GM19023 (cell line): ENCODE data around the gene UNCX.
"Not testable (repeated sequence)": the region's sequence is repeated elsewhere in the genome, so short reads cannot be mapped to it uniquely, and the experiment has no call there.

ENCODE experiments used
- ATAC-seq: cut with Tn5 transposase; IDR thresholded peaks from one replicate; pipeline ENCODE4 v1.9.1; 2021; ENCODE audit warnings: mild to moderate bottlenecking, moderate library complexity; ENCODE audit not compliant: unreplicated experiment

Gene UNCX

DNA sequence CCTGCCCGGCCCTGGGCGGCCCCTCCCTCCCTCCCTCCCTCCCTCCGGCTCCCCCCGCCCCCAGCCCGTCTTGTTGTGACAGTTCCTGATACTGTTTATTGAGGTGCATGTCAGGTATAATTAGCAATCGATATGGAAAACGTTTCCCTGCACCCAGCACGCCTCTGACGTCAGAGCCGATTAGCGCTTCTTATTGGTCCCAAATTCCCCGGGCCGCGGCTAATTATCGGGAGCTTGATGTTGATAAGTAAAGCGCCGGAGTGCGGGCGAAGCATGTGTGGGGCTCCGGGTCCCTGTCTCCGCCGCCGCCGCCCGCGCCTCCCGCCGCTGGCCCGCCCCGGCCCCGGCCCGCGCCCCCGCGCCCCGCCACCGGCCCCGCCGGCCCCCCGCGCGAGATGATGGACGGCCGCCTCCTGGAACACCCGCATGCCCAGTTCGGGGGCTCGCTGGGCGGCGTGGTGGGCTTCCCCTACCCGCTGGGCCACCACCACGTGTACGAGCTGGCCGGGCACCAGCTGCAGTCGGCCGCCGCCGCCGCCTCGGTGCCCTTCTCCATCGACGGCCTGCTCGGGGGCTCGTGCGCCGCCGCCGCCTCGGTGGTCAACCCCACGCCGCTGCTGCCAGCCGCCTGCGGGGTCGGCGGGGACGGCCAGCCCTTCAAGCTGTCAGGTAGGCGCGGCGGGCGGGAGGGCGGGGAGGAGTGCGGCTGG is at the start of gene UNCX:
Gene UNCX (plus strand): TSS at position 250 of the 710 bp plus-strand sequence. CDS start 146 bp downstream, at position 396.
- ATAC-seq = no peak

GRCh38 chr7:1187127-1187526 is 45.5 kb upstream of the UNCX start:
- no peak for ATAC-seq

DNA sequence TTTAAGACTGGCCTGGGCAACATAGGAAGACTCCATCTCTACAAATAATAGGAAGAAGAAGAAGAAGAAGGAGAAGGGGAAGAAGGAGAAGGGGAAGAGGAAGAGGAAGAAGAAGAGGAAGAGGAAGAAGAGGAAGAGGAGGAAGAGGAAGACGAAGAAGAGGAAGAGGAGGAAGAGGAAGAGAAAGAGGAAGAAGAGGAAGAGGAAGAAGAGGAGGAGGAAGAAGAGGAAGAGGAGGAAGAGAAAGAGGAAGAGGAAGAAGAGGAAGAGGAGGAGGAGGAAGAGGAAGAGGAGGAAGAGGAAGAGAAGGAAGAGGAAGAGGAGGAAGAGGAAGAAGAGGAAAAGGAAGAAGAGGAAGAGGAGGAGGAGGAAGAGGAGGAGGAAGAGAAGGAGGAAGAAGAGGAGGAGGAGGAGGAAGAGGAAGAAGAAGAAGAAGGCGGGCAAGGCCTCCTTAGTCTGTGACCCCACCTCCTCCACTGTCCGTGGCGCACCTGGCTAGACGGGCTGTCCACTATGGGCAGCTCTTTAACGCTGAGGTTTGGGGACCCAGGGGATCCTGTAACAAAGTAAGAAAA is 43.9 kb upstream of the UNCX start:
- ATAC-seq = no peak

GRCh38 chr7:1189986-1190772 is 42.5 kb upstream of the UNCX start:
- no peak for ATAC-seq

DNA sequence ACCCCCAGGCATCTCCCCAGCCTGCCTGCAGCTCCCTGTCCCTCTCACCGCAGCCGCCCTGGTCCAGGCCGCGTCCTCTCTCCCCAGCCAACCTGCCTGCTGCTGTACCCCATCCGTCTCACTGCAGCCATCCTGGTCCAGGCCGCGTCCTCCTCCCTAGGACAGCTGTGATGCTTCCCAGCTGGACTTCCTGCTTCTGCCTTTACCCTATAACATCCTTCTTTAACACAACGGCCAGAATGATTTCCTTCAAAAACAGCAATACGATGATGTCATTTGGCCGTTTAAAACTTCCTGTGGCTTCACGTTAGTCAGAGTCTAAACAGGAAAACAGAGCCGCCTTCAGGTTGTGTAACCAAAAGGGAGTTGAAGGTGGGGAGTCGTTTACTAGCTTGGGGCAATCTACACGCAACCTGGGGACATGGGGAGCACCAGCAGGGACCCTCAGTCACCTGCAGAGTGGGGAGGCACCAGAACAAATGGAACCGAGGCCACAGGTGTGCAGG is 40.4 kb upstream of the UNCX start:
- ATAC-seq = no peak

- no peak for ATAC-seq
Measured at GRCh38 chr7:1193593-1194424, 38.9 kb upstream of the UNCX start.

DNA sequence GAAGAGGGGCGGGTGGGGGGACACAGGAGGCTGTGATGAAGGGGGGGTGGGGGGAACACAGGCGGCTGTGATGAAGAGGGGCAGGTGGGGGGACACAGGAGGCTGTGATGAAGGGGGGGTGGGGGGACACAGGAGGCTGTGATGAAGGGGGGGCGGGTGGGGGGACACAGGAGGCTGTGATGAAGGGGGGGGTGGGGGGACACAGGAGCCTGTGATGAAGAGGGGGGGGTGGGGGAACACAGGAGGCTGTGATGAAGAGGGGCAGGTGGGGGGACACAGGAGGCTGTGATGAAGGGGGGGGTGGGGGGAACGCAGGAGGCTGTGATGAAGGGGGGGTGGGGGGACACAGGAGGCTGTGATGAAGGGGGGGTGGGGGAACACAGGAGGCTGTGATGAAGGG is 36.2 kb upstream of the UNCX start:
- ATAC-seq = not testable (repeated sequence)

DNA sequence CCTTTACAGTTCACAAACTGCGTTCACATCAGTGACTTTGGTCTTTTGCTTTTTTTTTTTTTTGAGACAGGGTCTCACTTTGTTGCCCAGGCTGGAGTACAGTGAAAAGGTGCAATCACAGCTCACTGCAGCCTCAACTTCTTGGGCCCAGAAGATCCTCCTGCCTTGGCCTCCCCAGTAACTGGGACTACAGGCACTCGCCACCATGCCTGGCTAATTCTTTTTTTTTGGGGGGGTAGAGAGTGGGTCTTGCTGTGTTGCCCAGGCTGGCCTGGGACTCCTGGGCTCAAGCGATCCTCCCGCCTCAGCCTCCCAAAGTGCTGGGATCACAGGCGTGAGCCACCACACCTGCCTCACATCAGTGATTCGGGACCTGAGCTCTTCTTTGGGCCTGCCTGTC is 35.7 kb upstream of the UNCX start:
- no peak for ATAC-seq

DNA sequence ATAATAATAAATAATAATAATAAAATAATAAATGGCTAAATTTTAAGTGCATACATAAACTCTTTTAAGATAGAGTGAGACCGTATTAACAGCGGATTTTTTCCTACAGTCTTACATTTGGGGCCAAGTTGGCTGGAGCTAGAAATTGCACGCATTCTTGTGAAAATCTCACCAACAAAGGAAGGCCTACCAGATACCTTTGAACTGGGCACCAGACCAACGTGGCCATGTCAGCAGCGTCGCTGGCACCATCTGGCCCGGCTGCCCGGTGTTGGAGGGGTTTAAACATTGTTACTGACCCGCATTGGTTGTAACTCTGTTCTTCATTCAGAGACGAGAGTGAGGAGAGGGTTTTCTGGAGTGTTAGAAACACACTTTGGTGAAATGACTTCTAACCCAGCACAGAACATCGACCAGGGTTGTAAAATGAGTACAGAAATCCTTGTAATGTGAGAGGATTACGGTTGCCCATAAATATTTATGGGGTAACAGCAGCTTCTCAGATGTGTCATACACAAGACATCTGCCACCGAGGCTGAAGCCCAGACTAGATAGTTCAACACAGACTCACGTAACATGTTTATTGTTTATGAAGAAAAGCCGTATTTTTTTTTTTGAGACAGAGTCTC is 34.6 kb upstream of the UNCX start:
- ATAC-seq = no peak

GRCh38 chr7:1200045-1200444 is 32.6 kb upstream of the UNCX start:
- no peak for ATAC-seq

DNA sequence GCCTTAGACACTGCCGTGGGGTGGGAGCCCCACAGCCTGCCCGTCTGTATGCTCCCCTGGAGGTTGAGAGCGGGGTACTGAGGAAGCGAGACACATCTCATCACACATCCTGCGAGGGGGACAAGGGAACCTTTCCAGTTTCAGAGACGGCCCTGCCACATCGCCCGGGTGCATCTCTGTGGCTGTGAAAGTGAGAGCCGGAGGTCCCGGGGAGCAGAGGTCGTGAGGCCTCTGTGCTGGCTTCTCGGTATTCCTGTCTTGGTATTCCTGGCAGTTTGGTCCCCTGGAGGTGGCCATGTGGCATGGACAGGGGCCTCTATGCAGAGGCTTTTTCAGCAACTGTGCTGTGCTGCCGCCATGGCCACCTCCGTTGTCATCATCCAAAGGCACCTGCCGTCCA is 30.8 kb upstream of the UNCX start:
- no peak for ATAC-seq

- ATAC-seq = not testable (repeated sequence)
Measured at GRCh38 chr7:1202914-1203313, 29.8 kb upstream of the UNCX start.

GRCh38 chr7:1204460-1205140 is 28.1 kb upstream of the UNCX start:
- ATAC-seq = no peak

GRCh38 chr7:1205742-1206141 is 26.9 kb upstream of the UNCX start:
- not testable (repeated sequence) for ATAC-seq

GRCh38 chr7:1209097-1209496 is 23.6 kb upstream of the UNCX start:
- ATAC-seq = no peak

DNA sequence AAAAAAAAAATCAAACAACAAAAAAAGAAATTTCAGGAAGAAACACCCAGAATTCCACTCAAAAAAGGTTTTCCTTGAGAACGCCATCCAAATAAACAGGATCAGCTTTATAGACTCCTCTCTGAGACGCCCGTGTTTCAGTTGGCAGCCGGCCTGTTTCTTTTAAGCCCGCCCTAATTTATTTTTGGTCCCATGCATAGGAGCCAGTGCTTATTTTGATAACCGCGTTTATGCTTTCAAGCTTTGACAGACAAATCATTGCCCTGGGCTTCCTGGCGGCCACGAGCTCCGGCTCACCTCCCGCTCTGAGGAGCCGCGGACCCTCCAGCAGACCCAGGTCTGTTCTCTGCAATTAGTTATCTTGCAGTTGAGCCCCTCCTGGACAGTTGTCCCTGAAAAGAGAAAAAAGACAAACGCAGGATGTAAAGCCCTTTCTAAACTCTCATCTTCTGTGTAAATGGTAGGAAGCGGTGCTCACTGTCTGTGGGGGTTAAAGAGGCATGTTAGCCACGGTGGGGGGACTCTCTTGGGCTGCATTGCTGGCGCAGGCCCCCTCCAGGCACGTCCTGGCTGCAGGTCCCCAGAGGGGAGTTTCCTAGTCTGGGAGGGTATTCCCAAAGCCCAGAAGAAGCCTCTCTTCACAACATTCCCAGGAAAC is 22.2 kb upstream of the UNCX start:
- ATAC-seq = no peak

DNA sequence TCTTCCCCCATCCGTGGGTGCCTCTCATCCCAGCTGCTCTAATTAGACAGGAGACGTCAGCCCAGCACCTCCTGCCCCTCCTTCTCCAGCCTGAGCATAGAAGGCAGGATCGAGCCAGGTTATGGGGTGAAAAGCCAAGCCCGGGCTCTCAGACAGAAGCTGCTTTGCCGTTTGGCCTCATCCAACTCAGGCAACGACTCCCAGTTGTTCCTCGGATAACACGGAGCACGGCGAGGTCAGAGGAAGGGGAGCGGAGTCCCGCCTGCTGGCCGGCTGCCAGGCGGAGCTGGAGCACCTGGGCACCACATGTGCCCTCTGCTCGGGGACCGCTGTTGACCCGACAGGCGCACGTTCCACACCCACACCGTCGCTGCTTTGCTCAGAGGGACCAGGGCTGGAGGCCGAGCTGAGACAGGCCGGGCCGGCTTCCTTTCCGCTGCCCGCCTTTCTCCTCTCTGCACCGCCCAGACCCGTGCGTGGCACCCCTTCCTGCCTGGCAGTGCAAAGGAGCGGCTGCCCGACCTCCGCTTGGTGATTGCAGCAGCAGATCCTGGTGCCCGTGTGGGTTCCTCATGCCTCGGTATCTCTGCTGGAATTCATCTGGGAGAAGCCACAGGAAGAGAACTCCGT is 21.6 kb upstream of the UNCX start:
- no peak for ATAC-seq

- no peak for ATAC-seq
Measured at GRCh38 chr7:1211611-1212010, 21.1 kb upstream of the UNCX start.

DNA sequence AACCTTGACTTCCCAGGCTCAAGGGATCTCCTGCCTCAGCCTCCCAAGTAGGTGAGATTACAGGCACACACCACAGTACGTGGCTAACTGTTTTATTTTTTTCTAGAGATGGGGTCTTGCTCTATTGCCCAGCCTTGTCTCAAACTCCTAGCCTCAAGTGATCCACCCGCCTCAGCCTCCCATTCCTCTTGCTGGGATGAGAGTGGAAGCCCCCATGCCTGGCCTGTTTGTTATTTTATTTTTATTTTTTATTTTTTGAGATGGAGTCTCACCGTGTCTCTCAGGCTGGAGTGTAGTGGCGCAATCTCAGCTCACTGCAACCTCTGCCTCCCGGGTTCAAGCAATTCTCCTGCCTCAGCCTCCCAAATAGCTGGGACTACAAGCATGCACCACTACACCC is 20.6 kb upstream of the UNCX start:
- not testable (repeated sequence) for ATAC-seq
